Measurements from ENCODE around the gene BCL2L1.
"Not testable (repeated sequence)": the region's sequence is repeated elsewhere in the genome, so short reads cannot be mapped to it uniquely, and the experiment has no call there.

BCL2L1 gene

DNA sequence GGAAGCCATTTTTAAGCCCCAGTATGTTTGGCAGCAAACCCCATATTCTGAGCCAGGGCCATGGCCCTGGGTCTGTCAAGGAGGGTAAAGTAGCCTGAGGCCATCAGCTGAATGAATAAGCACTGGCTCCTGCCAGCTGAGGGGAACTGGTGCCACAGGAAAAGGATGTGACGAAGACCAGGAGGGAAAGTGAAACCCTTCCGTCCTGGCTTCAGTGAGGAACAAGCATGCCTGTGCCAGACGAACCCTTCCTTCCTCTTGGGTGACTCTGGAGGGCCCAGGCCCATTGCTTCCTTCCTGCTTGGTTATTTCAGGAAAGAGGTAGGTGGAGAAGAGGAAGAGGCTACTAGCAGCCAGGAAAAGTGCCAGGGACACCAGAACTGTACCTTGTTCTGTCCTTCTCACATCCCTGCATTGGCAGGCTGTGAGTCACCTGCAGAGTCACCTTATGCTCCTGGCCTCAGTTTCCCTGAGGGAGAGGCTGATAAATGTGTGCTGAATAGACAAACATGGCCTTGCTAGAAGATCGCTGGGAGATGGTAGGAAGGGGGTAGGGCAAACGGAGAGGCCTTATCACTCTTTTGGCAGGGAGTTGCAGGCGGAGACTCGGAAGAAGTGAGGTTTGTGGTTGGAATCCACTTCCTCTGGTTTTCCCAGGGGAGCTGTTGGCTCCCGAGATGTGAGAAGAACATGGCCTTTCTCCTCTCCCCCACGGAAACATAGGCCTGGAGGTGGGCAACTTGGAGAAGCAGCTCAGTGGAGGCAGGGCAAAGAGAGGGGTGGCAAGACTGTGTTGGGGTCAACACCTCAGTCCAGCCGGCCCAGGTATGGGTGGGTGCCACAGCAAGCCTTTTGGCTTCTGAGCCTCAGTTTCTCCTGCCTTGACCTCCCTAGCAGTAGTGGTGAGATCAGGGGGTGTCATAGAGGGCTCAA is 47.5 kb downstream of the BCL2L1 start:
- no peak for DNase-seq (ENCODE audit: low spot score)

DNA sequence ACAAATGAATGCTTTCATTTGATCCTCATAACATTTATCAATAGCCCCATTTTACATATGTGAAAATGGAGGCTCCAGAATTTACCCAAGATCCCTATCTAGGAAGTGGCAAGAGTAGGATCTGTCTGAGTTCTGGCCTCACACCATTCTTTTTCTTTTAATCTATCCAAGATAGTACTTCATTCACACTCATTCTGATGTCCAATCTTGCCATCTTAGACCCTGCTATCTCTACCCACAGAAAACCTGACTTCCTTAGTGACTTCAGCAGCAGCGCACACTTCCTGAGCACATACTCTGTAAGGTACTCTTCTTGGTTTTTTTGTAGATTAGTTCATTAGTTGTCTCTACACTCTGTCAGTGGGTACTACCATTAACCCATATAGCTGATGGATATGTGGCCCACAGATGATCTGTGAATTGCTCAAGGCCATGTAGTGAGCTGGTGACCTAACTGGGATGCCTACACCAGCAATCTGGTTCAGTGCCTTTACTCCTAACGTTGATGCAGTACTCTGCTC is 48.7 kb downstream of the BCL2L1 start:
- no peak for DNase-seq (ENCODE audit: low spot score)

DNA sequence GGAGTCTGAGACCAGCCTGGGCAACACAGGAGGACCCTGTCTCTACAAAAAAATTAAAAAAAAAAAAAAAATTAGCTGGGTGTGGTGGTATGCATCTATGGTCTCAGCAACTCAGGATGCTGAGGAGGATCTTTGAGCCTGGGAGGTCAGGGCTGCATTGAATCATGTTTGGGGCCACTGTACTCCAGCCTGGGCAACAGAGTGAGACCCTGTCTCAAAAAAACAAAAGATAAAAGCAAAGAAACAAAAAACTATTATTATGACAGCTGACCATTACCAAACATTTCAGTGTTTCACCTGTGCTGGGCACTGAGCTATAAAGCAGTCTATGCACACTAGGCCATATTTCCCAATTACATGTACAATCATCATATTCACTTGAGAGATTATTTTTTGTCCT is 49.2 kb downstream of the BCL2L1 start:
- no peak for DNase-seq (ENCODE audit: low spot score)

DNA sequence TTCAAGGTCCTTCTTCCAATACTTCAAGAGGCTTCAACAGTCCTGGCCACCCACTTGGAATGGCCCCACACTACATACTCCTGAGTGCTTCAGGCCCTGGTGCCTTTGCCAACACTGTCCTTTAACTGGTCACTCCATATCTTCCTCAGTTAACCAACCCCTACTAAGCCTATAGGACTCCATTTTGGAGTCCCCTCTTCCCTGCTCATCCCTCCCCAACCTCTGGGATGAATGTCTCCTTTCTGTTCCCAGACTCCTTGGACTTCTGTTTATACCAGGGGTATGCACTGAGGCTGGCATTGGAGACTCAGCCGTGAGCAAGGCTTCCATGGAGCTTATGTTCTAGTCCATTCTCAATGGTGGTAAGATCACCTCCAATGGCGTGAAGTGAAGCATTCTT is 51.3 kb downstream of the BCL2L1 start:
- DNase-seq (ENCODE audit: low spot score): no peak

DNA sequence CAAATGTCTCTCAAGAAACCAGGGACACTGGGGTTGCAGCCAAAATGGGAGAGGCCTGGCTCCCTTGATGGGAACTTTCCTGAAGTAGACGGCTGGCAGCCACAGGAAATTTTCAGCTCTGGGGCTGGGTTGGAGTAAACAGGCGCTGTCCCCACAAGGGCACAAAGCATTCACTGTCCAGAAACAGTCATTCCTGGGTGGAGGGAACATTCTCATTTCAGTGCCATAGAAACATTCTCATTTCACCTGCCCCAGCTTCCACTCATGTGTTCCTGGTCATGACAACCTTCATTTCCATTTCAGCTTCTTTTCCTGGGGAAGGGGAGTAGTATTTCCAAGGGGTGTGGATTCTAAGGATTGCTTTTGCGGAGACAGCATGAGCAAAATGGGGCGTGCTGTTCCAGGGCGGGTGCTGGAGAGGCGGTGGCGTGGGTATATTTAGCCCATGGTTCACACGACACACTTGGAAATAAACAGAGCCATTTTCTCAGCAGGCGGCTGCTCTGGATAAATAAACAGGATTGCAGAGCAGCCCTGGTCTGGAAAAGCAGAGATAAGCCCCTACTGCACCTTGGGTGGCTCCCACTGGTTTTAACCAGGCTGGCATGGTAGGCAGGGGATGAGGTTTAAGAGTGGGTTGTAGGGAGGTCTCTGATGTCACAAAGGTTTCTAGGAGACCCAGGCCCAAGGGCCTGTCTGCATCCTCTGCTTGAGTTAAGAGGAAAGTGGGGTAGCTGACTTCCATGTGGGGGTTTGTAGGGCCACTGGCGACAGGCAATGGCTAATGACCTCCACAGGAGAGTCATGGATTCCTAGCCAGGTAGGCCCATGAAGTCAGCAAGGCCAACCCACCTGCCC is 52.1 kb downstream of the BCL2L1 start:
- no peak for DNase-seq (ENCODE audit: low spot score)

DNA sequence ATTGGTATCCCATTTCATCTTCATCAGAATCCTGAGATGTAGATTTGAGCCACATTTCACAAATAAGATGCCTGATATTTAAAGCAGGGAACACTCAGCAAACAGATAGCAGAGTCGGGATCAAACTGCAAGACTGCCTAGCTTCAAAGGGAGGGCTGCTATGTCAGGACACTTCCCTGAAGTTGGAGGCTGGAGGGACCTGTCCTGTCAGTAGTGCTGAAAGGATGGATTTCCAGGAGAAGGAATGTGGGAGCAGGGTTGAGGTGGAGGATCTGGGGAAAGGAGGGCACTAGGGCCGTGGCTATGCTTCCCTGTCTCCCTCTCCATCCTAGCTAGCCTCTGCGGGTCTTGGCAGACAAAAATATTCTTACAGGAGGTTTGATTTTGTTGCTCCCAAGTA is 52.8 kb downstream of the BCL2L1 start:
- no peak for DNase-seq (ENCODE audit: low spot score)

DNA sequence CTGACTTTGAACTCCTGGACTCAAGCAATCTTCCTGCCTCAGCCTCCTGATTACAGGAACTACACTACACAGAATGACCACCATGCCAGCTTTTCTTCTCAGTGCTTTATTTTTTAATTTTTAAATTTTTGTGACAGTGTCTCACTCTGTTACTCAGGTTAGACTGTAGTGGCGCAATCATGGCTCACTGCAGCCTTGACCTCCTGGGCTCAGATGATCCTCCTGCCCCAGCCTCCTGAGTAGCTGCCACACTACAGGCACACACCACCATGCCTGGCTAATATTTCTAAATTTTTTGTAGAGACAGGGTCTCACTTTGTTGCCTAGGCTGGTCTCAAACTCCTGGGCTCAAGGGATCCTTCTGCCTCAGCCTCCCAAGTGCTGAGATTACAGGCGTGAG is 53.7 kb downstream of the BCL2L1 start:
- DNase-seq (ENCODE audit: low spot score): not testable (repeated sequence)

DNA sequence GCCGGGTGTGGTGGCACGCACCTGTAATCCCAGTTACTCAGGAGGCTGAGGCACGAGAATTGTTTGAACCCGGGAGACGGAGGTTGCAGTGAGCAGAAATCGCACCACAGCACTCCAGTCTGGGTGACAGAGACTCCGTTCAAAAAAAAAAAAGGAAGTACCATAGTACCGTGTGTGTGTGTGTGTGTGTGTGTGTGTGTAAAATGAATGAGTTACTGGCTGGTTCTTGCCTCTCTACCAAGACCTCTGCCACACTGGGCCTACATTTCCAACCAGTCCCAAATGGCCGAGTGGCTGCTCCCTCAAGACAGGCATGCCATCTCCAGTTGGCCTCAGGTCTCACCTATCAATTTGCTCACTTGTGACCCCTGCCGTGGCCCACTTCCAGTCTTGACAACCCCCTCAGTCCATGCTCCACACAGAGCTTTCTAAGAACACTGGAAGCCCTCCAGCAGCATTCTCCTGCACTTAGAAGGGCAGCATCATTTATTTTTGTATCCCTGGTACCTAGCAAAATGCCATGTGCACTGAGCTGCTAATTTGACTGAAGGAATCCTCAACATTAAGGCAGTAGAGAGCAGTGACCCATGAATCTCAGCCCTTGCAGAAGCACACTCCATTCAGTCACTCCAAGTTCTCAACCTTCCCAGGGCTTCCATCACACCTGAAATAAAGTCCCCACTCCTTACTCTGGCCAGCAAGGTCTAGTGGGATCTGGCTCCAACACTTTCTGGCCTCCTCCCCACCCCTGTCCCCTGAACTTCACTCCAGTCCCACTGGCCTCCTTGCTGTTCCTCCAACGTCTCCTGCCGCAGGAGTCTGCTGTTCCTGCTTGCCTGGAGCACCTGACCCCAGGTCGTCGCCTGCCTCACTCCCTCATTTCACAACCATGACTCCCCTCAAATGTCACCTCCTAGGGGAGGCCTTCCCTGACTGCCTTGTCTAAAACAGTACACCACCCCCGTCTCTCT is 55.1 kb downstream of the BCL2L1 start:
- no peak for DNase-seq (ENCODE audit: low spot score)

DNA sequence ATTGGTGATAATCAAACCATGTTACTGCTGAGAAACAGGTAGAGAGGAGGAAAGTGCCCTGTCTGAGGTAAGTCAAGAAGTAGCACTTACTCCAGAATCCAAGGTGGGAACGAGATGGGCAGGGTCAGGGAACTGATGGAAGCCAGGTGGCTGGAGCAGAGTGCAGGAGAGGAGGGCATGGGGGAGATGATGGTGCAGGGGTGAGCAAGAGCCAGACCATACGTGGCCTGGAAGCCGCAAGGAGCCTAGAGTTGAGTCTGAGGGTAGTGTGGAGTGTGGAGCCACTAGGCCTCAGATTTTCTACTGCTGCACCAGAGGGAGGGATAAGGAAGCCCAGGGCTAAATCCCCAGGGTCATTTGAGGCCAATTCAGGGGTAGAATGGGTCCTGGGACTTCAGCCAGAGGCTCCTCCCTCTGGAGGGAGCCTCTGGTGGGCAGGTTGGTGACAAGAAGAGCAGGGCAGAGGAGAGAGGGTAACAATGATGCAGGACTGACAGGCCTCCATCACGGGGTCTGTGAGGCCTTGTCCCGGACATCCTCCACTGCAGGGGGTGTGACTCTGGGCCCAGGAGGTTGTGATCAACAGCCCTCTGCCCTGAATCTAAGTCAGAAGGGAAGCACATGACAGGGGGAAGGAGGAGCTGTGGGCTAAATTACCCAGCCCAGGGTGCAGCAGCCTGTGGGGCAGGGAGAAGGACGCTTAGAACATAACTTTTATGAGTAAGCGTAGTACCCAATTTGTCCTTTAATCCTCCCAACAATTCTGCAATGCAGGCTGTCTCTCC is 56.2 kb downstream of the BCL2L1 start:
- no peak for DNase-seq (ENCODE audit: low spot score)

DNA sequence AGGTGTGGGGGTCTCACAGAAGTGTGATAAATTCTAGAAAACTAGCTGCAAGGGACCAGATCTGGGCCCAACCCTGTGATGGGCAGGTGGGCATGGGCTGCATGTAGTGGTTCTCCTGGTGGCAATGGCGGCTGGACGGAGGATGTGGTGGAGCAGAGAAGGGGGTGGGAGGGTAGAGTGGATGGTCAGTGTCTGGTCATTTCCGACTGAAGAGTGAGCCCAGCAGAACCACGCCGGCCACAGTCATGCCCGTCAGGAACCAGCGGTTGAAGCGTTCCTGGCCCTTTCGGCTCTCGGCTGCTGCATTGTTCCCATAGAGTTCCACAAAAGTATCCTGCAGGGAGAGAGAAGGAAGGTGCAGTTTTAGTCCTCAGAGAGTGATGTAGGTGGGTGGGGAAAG is 56.9 kb downstream of the BCL2L1 start:
- DNase-seq (ENCODE audit: low spot score): no peak

DNA sequence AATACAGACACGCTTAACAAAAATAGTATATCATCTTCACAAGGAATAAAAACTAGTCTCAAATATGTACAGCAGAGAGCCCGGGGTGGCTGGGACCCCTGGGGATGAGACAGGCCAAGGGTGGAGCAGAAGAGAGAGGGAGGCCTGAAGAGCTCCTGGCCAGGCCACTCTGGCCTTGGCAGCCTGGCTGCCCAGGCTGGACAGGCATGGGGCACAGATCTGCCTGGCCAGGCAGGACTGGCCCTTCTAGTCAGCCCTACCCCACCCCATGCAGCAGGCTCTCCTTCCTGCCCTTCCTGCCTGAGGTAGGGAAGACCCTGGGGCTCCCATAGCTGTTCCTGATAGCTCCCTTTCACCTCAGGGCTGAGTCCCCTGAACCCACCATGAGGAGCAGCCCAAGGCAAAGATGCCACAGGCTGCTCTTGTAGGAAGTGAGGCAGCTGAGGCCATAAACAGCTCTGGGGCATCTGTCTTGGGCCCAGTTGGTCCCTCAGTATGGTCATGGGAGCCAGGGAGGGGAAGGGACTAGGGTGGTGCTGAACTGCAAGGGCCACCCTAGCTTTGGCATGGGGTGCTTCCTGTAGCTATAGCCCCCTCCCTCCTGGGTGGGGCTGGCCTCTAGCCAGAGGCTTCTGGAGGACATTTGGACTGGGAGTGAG is 57.8 kb downstream of the BCL2L1 start:
- no peak for DNase-seq (ENCODE audit: low spot score)

DNA sequence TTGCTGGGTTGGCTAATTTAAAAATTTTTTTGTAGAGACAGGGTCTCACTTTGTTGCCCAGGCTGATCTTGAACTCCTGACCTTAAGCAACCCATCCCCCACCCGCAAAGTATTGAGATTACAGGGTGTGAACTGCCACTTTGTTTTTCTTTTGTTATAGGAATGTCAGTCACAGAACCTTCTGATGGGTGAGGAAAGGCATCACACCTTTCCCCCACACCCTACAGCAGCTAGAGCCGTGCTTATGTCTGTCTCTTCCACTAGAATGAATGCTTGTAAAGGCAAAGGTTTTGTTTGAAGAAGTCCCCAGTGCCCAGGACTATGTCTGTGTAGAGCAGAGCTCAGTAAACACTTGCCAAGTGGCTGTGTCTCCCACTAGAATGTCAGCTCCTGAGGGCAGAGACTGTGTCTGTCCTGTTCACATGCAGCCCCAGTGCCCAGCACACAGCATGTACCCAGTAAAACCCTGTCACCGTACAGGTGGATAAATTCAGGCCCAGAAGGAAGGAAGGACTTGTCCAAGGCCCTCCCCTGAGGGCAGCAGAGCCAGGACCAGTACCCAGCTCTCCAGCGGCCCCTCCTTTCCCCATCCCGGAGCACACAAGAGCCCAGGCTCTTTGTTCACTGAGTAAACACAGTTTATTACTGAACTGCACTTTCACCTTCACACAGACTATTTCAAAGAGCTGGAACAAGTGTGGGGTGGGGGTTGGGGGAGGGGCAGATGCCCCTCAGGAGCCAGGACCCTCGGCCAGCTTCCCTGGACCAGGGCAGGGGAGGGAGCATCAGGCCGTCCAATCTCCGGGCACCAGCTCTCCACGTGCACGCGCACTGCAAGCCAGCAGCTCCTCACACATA is 58.6 kb downstream of the BCL2L1 start:
- DNase-seq (ENCODE audit: low spot score): no peak

DNA sequence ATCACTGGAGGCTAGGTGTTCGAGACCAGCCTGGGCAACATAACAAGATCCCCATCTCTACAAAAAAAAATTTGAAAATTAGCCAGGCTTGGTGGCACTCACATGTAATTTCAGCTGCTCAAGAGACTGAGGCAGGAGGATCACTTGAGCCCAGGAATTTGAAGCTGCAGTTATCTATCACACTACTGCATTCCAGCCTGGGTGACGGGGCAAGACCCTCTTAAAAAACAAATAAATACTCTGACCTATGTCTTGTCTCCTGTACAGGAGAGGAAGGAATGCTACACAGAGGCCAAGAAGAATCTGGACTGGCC is 59.2 kb downstream of the BCL2L1 start:
- no peak for DNase-seq (ENCODE audit: low spot score)

DNA sequence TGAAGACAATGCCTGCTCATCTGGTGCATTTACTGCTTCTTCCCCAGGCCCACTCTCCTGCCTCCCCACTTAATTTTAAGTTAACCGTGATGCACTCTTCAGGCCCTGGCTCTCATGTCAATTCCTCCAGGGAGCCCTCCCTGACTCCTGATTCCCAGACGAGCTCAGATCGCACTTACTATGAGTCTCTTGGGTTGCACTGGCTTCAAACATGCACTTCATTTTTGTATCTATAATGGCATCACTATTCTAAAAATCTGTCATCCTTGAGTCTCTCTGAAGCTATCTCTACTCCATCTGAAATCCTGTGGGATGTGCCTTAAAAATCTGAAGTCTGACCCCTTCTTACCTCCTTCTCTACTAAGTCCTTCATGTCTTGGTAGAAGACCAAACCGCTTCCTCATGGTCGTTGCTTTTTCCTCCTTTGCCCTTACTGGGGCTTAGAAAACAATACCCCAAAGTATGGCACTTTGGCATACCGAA is 60.3 kb downstream of the BCL2L1 start:
- no peak for DNase-seq (ENCODE audit: low spot score)

DNA sequence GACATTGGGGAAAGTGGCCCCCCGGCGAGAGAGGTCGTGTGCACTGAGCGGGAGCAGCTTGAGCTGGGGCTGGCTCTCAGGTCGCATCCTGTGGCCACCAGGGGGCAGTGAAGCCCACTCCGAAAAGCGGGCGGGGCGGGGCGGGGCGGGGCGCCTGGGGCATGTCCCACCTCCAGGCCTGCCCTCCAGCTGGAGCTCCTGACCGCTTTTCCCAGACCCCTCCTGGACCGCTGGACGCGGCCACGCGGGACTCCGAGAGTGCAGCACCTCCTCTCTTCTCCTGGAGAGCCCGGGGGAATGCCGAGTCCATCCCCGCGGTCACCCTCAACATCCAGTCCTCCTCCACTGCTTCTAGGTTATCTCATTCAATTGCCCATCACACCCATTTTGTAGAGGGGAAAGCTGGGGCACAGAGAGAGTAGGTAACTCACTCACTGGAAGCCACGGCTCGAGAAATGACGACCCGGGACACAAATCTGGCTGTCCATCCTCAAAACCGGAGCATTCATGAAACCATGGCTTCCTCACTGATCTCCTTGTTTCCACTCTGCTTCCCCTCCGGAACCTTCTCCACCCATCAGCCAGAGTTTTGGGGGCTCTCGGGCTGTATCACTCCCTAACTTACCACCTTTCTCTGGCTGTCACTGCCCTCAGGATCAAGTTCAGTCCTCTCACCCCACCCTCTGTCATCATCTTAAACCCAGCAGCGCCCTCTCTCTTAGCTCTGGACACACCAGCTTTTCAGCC is 60.9 kb downstream of the BCL2L1 start:
- peak; percentile 89 for DNase-seq (ENCODE audit: low spot score)

DNA sequence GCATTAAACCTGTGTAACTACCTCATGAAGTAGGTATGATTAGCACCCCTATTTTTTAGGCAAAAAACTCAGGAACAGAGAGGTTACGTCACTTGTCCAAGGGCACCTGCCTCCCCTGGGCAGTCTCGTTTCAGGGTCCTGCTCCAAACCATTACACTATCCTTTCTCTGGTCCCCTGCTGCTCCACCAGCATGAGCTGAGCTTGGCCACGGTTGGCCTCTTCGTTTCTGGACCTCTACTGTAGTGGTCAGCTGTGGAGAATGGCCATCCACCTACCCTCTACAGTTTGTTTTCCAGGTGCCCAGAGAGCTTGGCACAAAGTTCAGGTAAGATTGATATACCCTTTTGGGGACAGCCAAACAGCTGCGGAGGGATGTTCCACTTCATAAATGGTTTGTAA is 68.1 kb downstream of the BCL2L1 start:
- no peak for DNase-seq (ENCODE audit: low spot score)

DNA sequence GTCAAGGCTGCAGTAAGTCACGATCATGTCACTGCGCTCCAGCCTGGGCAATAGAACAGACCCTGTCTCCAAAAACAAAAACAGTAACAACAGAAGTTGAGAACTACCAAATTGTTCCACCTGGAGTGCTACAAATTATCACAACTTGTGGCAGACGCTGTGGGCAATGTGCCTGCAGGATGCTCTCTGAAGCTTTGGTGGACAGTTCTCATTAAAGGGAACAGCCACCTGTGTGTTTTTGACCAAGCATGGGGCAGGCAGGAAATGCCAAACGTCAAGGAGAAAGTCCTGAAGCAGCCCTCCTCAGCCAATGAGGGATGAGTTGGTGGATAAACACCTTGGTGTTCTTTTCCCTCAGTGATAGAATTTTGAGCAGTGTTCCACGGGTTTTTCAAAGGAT is 69.1 kb downstream of the BCL2L1 start:
- no peak for DNase-seq (ENCODE audit: low spot score)

DNA sequence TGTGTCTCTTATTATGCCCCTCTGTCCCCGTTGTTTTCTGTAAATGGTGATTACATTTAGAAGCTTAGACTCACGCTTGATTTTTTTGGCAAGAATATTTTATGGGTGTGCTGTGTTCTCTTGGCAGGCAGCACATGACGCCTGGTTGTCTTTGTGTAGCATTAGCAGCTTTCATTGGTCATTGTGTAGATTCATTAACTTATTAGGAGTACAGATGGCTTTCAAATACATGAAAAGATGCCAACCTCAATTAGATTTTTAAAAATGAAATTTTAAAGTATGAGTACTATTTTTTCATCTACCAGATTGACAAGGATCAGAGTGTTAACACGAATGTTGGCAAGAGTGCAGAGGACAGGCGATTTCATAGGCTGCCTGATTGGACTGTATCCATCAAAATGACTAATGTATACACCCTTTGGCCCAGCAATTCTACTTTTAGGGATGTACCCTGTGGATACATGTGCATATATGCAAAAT is 69.7 kb downstream of the BCL2L1 start:
- no peak for DNase-seq (ENCODE audit: low spot score)
